Suprapubic skin (tissue), 4 donors: Measurements from ENCODE around the gene LAMP1. TPM values are rescaled to one million over a fixed set of nuclear protein-coding genes. Genes with fewer than 3 reads are reported as not detected.

ENCODE experiments used
- DNase-seq, 2 donors: peaks; one replicate each; pipeline ENCODE4 v3.0.0-alpha.2; 2019; ENCODE audit warnings: low spot score in 2 of 2
- H3K27ac ChIP-seq: fragments of 200-600 bp; sonication (generic); one replicate; pipeline ENCODE4 v1.5.1; 2019
- H3K27me3 ChIP-seq: fragments of 200-600 bp; sonication (generic); one replicate; pipeline ENCODE4 v1.5.1; 2019
- H3K36me3 ChIP-seq: fragments of 200-600 bp; sonication (generic); one replicate; pipeline ENCODE4 v1.5.1; 2019
- H3K4me1 ChIP-seq: fragments of 200-600 bp; sonication (generic); one replicate; pipeline ENCODE4 v1.5.1; 2019
- H3K4me3 ChIP-seq: fragments of 200-600 bp; sonication (generic); one replicate; pipeline ENCODE4 v1.5.1; 2019; ENCODE audit warnings: mild to moderate bottlenecking
- H3K9me3 ChIP-seq: fragments of 200-600 bp; sonication (generic); one replicate; pipeline ENCODE4 v1.5.1; 2019
- EP300 ChIP-seq: sonication (generic); formaldehyde crosslinking; IDR thresholded peaks from one replicate; pipeline ENCODE4 v1.6.1; 2017; ENCODE audit warnings: antibody characterized with exemption
- POLR2A ChIP-seq, 2 donors: fragments of 450-650 bp; IDR thresholded peaks; one replicate each; pipeline ENCODE4 v1.6.1; 2017; ENCODE audit warnings: antibody characterized with exemption in 2 of 2, mild to moderate bottlenecking in 2 of 2, moderate library complexity in 2 of 2
- POLR2AphosphoS5 ChIP-seq, 3 donors: sonication (generic); formaldehyde crosslinking; IDR thresholded peaks; one replicate each; pipeline ENCODE4 v1.6.1; 2017; ENCODE audit warnings: antibody characterized with exemption in 3 of 3
- WGBS: methylation state at CpG from one replicate; pipeline ENCODE4 v1.1.5; 2018; 5-methylcytosine and 5-hydroxymethylcytosine counted together
- total RNA-seq, 4 donors: library from RNA; depleted of rRNA; stranded (reverse); fragments of >200 nt; gene quantifications; one replicate each; pipeline ENCODE4 v1.1.0, GENCODE V29; 2016
- TF ChIP-seq, protein P1 (sequence below), 2 donors: fragments of 200-600 bp in 1 of 2; fragments of 450-650 bp in 1 of 2; sonication (generic) in 1 of 2; IDR thresholded peaks; one replicate each; pipeline ENCODE4 v1.5.1; 2016 to 2019; ENCODE audit warnings: antibody characterized with exemption in 2 of 2, mild to moderate bottlenecking in 1 of 2, moderate library complexity in 1 of 2

LAMP1 gene
- total RNA-seq, 4 donors from 2014 or later, result 131 to 255 (median 222) TPM

- no peaks in the 10 kb centered on the region for H3K36me3 ChIP-seq
- peaks cover 8% of the 10 kb centered on the region for H3K27me3 ChIP-seq
- peaks cover 44% of the 10 kb centered on the region for H3K4me1 ChIP-seq
- WGBS, result 64% methylated on average over 2 of the region's 2 CpGs
- no peaks in the 10 kb centered on the region for H3K9me3 ChIP-seq
- no peak for DNase-seq
- H3K27ac ChIP-seq, result peak overlapping the region; percentile 90
- no peak for TF ChIP-seq POLR2AphosphoS5 (IDR thresholded peaks at IDR 0.05)
- peak overlapping the region; percentile 43 for H3K4me3 ChIP-seq
Measured at GRCh38 chr13:113291129-113291528, 5.9 kb upstream of the LAMP1 start.

DNA sequence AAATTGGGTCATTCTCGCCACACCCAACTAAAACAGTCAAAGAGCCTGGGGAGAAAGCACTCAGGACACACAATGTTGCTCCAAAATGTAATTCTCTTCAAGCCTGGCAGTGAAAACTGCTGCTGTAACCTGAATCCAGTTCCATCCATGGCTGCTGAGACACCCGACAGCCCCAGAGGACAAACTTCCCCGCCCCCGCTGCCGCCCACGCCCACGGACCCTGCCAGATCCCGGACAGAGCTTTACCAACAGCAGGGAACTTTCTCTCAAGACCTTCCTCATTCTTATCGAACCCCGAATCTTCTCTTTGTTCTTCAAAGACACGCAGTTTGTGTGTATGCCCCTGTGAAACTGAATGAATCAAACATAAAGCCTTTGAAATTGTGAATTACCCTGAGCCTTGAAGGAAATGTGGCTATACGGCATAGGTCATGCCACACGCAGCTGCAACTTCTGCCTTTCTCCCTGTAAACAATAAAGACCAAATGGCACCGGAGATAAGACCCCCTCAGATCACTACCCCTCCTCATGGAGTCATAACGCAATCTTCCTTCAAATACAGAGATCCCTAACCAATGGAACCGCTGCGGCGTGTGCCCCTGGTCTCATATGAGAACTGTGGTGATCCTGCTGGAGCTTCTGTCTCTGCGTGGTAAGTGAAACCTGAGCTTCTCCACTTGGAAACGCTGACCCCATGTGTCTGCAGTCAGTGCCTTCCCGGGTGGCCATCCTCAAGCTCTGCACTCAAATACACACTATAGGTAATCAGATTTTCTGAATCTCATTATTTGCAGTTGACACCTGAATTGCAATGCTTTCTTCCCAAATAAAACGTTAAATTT lies 4.8 kb upstream of the LAMP1 start:
- peaks cover 8% of the 10 kb centered on the region for H3K27me3 ChIP-seq
- TF ChIP-seq POLR2A (IDR thresholded peaks at IDR 0.05) (no peak), POLR2AphosphoS5 (IDR thresholded peaks at IDR 0.05) (no peak), EP300 (no peak)
- TF ChIP-seq, protein P1, sequence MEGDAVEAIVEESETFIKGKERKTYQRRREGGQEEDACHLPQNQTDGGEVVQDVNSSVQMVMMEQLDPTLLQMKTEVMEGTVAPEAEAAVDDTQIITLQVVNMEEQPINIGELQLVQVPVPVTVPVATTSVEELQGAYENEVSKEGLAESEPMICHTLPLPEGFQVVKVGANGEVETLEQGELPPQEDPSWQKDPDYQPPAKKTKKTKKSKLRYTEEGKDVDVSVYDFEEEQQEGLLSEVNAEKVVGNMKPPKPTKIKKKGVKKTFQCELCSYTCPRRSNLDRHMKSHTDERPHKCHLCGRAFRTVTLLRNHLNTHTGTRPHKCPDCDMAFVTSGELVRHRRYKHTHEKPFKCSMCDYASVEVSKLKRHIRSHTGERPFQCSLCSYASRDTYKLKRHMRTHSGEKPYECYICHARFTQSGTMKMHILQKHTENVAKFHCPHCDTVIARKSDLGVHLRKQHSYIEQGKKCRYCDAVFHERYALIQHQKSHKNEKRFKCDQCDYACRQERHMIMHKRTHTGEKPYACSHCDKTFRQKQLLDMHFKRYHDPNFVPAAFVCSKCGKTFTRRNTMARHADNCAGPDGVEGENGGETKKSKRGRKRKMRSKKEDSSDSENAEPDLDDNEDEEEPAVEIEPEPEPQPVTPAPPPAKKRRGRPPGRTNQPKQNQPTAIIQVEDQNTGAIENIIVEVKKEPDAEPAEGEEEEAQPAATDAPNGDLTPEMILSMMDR (IDR thresholded peaks at IDR 0.05), result no peak
- H3K27ac ChIP-seq, result peak overlapping the region; percentile 90
- DNase-seq, result peak in 1 of 2 donors; percentile 81
- no peaks in the 10 kb centered on the region for H3K9me3 ChIP-seq
- peaks cover 50% of the 10 kb centered on the region for H3K4me1 ChIP-seq
- peak overlapping the region; percentile 43 for H3K4me3 ChIP-seq
- 6% methylated on average over 22 of the region's 22 CpGs for WGBS
- no peaks in the 10 kb centered on the region for H3K36me3 ChIP-seq

DNA sequence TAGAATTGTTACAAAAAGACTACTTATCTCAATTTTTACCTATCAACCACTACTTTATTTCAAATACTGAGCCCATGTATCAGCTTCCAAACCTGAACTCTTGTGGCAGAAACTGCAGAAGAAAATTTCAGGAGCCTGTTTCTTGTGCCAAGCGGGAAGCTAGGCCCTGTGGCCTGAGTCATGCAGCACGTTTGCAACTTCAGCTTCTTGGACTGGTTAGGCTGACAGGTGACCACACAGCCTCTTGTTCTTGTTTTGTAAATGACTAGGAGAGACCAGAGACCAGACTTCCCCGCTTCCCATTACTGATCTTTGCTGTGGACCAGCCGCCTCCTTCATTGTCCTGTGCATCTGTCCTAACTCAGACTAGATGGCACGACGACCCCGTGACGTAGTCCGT lies 3.4 kb upstream of the LAMP1 start:
- Histone ChIP-seq H3K27me3 (peaks cover 8% of the 10 kb centered on the region), H3K36me3 (no peaks in the 10 kb centered on the region), H3K4me1 (peaks cover 62% of the 10 kb centered on the region), H3K27ac (no peak overlapping the region), H3K9me3 (no peaks in the 10 kb centered on the region), H3K4me3 (no peak overlapping the region)
- no peak for TF ChIP-seq POLR2AphosphoS5 (IDR thresholded peaks at IDR 0.05)
- no peak for TF ChIP-seq EP300
- TF ChIP-seq, protein P1 (IDR thresholded peaks at IDR 0.05), result no peak
- no peak for DNase-seq
- 89% methylated on average over 9 of the region's 9 CpGs for WGBS

GRCh38 chr13:113295776-113296175 lies 1.3 kb upstream of the LAMP1 start:
- Histone ChIP-seq H3K4me3 (no peak overlapping the region), H3K27ac (no peak overlapping the region)
- TF ChIP-seq, protein P1 (IDR thresholded peaks at IDR 0.05), result no peak
- TF ChIP-seq POLR2AphosphoS5 (IDR thresholded peaks at IDR 0.05) (no peak), POLR2A (IDR thresholded peaks at IDR 0.05) (no peak), EP300 (no peak)

GRCh38 chr13:113297370-113298042 lies 467 bp downstream of the LAMP1 start:
- Histone ChIP-seq H3K4me3 (peak overlapping the region; percentile 93), H3K4me1 (peaks cover 46% of the 10 kb centered on the region), H3K9me3 (no peaks in the 10 kb centered on the region), H3K36me3 (no peaks in the 10 kb centered on the region), H3K27ac (peak overlapping the region; percentile 97), H3K27me3 (no peaks in the 10 kb centered on the region)
- TF ChIP-seq EP300 (no peak), POLR2A (IDR thresholded peaks at IDR 0.05) (no peak), POLR2AphosphoS5 (IDR thresholded peaks at IDR 0.05) (no peak)
- TF ChIP-seq, protein P1 (IDR thresholded peaks at IDR 0.05), result no peak
- peak in 1 of 2 donors; percentile 73 for DNase-seq
- WGBS, result under 1% methylated on average over 31 of the region's 58 CpGs

More at GRCh38 chr13:113295776-113296175, 1.3 kb upstream of the LAMP1 start:
- Histone ChIP-seq H3K9me3 (no peaks in the 10 kb centered on the region), H3K27me3 (no peaks in the 10 kb centered on the region), H3K36me3 (no peaks in the 10 kb centered on the region), H3K4me1 (peaks cover 60% of the 10 kb centered on the region)
- no peak for DNase-seq
- WGBS, result 85% methylated on average over 6 of the region's 6 CpGs
